Esophagus muscularis mucosa (tissue), 4 donors: ENCODE measurements around the gene ELFN1. TPM values are rescaled to one million over a fixed set of nuclear protein-coding genes. Genes with fewer than 3 reads are reported as not detected.

Experiments used
- DNase-seq: peaks from one replicate; pipeline ENCODE4 v3.0.0-alpha.2; 2017; ENCODE audit errors: extremely low spot score
- H3K27ac ChIP-seq, 4 donors: fragments of 200-600 bp; sonication (generic); replicated peaks in 1 of 4; 1 replicate in 3 of 4; 2 replicates in 1 of 4; pipeline ENCODE4 v1.5.1; 2016 to 2019; ENCODE audit warnings: mild to moderate bottlenecking in 1 of 4
- H3K27me3 ChIP-seq, 4 donors: fragments of 200-600 bp; sonication (generic); one replicate each; pipeline versions ENCODE4 v1.5.1 to v1.6.0; 2016 to 2019
- H3K36me3 ChIP-seq, 4 donors: fragments of 200-600 bp; sonication (generic); one replicate each; pipeline ENCODE4 v1.5.1; 2016 to 2019
- H3K4me1 ChIP-seq, 4 donors: fragments of 200-600 bp; sonication (generic); one replicate each; pipeline ENCODE4 v1.5.1; 2016 to 2019
- H3K4me3 ChIP-seq, 4 donors: fragments of 200-600 bp; sonication (generic); 1 replicate in 2 of 4; 2 replicates in 2 of 4; pipeline ENCODE4 v1.5.1; 2016 to 2019; ENCODE audit warnings: mild to moderate bottlenecking in 4 of 4, moderate library complexity in 1 of 4
- H3K9me3 ChIP-seq, 4 donors: fragments of 200-600 bp; sonication (generic); 1 replicate in 3 of 4; 2 replicates in 1 of 4; pipeline ENCODE4 v1.5.1; 2016 to 2019
- EP300 ChIP-seq: sonication (generic); formaldehyde crosslinking; IDR thresholded peaks from one replicate; pipeline ENCODE4 v1.6.1; 2017; ENCODE audit warnings: antibody characterized with exemption
- POLR2A ChIP-seq: fragments of 450-650 bp; IDR thresholded peaks from one replicate; pipeline ENCODE4 v1.6.1; 2017; ENCODE audit warnings: antibody characterized with exemption, moderate library complexity, mild to moderate bottlenecking, low read depth
- POLR2AphosphoS5 ChIP-seq, 2 donors: sonication (generic); formaldehyde crosslinking; IDR thresholded peaks; one replicate each; pipeline ENCODE4 v1.6.1; 2017; ENCODE audit warnings: antibody characterized with exemption in 2 of 2
- WGBS: methylation state at CpG from one replicate; pipeline ENCODE4 v1.1.5; 2018; 5-methylcytosine and 5-hydroxymethylcytosine counted together
- intact Hi-C: fragments of 100-400 bp; cut with DNase I; formaldehyde crosslinking; loops from one replicate; pipeline ENCODE4 v1.15.1; 2023
- total RNA-seq, 4 donors: library from RNA; depleted of rRNA; stranded (reverse); fragments of >200 nt; gene quantifications; one replicate each; pipeline versions ENCODE4 v1.1.0 to v1.2.1, GENCODE V29; 2016
- TF ChIP-seq, protein P1 (sequence below), 3 experiments: fragments of 200-600 bp in 2 of 3; fragments of 450-650 bp in 1 of 3; sonication (generic) in 2 of 3; IDR thresholded peaks; one replicate each; pipeline ENCODE4 v1.5.1; 2017 to 2019; ENCODE audit warnings: antibody characterized with exemption in 3 of 3, mild to moderate bottlenecking in 2 of 3, moderate library complexity in 1 of 3

Gene ELFN1
- total RNA-seq, 4 donors from 2014 or later = 0.86 to 3.3 (median 1.9) TPM

DNA sequence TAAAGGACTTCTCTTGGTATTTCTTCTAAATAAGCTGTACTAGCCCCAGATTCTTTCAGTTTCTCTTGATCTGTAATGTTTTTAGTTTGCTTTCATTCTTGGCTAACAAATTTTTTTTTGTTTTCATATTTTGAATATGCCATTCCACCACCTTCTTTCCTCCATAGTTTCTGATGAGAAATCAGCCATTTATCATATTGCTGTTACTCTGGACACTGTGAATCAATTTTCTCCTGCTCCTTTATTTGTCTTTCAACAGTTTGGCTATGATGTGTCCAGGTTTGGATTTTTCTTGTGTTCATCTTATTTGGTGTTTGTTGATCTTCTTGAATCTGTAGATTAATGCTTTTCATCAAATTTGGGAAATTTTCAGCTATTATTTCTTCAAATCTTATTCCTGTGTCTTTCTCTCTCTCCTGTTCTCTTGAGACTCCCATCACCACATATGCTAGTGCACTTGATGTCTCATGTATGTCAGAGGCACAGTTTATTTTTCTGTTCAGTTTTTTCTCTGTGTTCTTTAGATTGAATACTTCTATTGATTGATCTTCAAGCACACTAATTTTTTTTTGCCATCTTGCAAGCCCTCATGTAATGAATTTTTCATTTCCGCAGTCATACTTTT is 15.0 kb downstream of the ELFN1 start:
- no peak for DNase-seq

GRCh38 chr7:1688542-1688941 is 18.5 kb downstream of the ELFN1 start:
- intact Hi-C loops = no loop called here
- TF ChIP-seq, protein P1, sequence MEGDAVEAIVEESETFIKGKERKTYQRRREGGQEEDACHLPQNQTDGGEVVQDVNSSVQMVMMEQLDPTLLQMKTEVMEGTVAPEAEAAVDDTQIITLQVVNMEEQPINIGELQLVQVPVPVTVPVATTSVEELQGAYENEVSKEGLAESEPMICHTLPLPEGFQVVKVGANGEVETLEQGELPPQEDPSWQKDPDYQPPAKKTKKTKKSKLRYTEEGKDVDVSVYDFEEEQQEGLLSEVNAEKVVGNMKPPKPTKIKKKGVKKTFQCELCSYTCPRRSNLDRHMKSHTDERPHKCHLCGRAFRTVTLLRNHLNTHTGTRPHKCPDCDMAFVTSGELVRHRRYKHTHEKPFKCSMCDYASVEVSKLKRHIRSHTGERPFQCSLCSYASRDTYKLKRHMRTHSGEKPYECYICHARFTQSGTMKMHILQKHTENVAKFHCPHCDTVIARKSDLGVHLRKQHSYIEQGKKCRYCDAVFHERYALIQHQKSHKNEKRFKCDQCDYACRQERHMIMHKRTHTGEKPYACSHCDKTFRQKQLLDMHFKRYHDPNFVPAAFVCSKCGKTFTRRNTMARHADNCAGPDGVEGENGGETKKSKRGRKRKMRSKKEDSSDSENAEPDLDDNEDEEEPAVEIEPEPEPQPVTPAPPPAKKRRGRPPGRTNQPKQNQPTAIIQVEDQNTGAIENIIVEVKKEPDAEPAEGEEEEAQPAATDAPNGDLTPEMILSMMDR (IDR thresholded peaks at IDR 0.05) = no peak
- TF ChIP-seq EP300 (no peak), POLR2A (no peak), POLR2AphosphoS5 (IDR thresholded peaks at IDR 0.05) (no peak)
- H3K27ac ChIP-seq = no peak overlapping the region

More for the DNA sequence above, 15.0 kb downstream of the ELFN1 start:
- intact Hi-C loops = no loop called here
- WGBS = 95% methylated on average over 1 of the region's 1 CpG
- Histone ChIP-seq H3K9me3 (peaks cover 0 to 29% (median 19%) of the 10 kb centered on the region in 4 donors), H3K36me3 (peaks cover 0 to 17% (median 0%) of the 10 kb centered on the region in 4 donors), H3K4me3 (no peak overlapping the region), H3K4me1 (no peaks in the 10 kb centered on the region), H3K27ac (no peak overlapping the region), H3K27me3 (peaks cover 0 to 4% (median 0%) of the 10 kb centered on the region in 4 donors)
- TF ChIP-seq POLR2AphosphoS5 (IDR thresholded peaks at IDR 0.05) (no peak), EP300 (no peak), POLR2A (no peak)
- TF ChIP-seq, protein P1 (IDR thresholded peaks at IDR 0.05) = no peak

DNA sequence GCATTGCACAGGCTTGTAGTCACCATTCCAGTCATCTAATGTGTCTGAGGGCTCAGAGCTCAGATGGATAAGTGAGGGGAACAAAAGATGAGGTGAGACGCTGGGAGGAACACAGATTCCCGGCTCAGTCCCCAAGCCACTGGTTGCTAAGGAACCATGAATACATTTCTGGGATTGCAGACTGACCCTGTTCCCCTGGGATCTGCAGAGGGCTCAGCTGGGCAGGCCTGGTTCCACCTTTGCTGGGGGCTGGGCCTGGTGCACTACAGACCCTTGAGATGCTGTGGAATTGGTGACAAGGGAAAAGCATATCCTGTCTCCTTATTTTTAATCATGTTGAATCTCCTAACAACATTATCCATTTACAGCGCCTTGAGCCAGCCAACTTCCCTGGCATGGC is 19.2 kb downstream of the ELFN1 start:
- 85% methylated on average over 3 of the region's 3 CpGs for WGBS
- H3K36me3 ChIP-seq = peaks cover 0 to 23% (median 0%) of the 10 kb centered on the region in 4 donors
- H3K27me3 ChIP-seq = peaks cover 0 to 31% (median 0%) of the 10 kb centered on the region in 4 donors
- no peak overlapping the region for H3K27ac ChIP-seq
- peaks cover 0 to 12% (median 11%) of the 10 kb centered on the region in 4 donors for H3K9me3 ChIP-seq
- H3K4me3 ChIP-seq = no peak overlapping the region
- intact Hi-C loops = no loop called here
- TF ChIP-seq POLR2A (no peak), POLR2AphosphoS5 (IDR thresholded peaks at IDR 0.05) (no peak), EP300 (no peak)
- TF ChIP-seq, protein P1 (IDR thresholded peaks at IDR 0.05) = no peak
- no peak for DNase-seq
- peaks cover 3 to 18% (median 12%) of the 10 kb centered on the region in 4 donors for H3K4me1 ChIP-seq

More at GRCh38 chr7:1688542-1688941, 18.5 kb downstream of the ELFN1 start:
- Histone ChIP-seq H3K27me3 (peaks cover 0 to 23% (median 0%) of the 10 kb centered on the region in 4 donors), H3K4me3 (no peak overlapping the region), H3K9me3 (peaks cover 0 to 20% (median 15%) of the 10 kb centered on the region in 4 donors), H3K36me3 (peaks cover 0 to 23% (median 0%) of the 10 kb centered on the region in 4 donors), H3K4me1 (peaks cover 0 to 18% (median 12%) of the 10 kb centered on the region in 4 donors)
- DNase-seq = no peak

- no peak for DNase-seq
- peaks cover 0 to 1% (median under 1%) of the 10 kb centered on the region in 4 donors for H3K9me3 ChIP-seq
- no peak overlapping the region for H3K27ac ChIP-seq
- TF ChIP-seq, protein P1 (IDR thresholded peaks at IDR 0.05) = no peak
- TF ChIP-seq EP300 (no peak), POLR2A (no peak), POLR2AphosphoS5 (IDR thresholded peaks at IDR 0.05) (no peak)
- H3K36me3 ChIP-seq = peaks cover 0 to 23% (median 0%) of the 10 kb centered on the region in 4 donors
- H3K27me3 ChIP-seq = peaks cover 0 to 41% (median 0%) of the 10 kb centered on the region in 4 donors
- peaks cover 3 to 18% (median 12%) of the 10 kb centered on the region in 4 donors for H3K4me1 ChIP-seq
- H3K4me3 ChIP-seq = no peak overlapping the region
- intact Hi-C loops = no loop called here
- 98% methylated on average over 1 of the region's 1 CpG for WGBS
Measured at GRCh38 chr7:1690359-1690958, 20.4 kb downstream of the ELFN1 start.
